ENCODE results near the gene MYCL.

Gene MYCL

DNA sequence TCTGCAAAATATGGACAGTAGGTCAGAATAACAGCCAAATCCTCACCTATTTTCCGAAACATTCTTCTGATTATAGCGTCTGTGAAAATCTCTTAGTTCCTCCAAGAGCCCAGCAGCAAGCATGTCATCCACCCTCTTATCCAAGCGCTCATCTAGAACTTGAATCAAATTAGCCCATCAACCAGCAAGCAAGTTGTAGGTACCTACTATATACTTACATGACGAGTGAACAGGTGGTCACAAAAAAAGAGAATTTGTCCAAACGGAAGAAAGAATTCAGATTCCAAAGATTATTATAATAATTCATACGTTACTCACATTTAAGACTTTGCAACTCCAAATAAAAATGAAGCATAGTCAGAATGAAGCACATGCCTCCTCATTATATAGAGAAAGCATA is 53.8 kb downstream of the MYCL start:
- Histone ChIP-seq H3K36me3 (replicated peaks) (peaks cover 12% of the 10 kb centered on the region), H3K4me3 (ENCODE audit: low read depth, low read length) (no peak overlapping the region), H3K27me3 (replicated peaks) (no peaks in the 10 kb centered on the region), H3K27ac (no peak overlapping the region)
- no peak for DNase-seq
- in situ Hi-C loops (cut with HindIII; ENCODE audit: low pct_ligation_motif_present, low sequenced_read_pairs): no loop called here
- TF ChIP-seq, protein P1, sequence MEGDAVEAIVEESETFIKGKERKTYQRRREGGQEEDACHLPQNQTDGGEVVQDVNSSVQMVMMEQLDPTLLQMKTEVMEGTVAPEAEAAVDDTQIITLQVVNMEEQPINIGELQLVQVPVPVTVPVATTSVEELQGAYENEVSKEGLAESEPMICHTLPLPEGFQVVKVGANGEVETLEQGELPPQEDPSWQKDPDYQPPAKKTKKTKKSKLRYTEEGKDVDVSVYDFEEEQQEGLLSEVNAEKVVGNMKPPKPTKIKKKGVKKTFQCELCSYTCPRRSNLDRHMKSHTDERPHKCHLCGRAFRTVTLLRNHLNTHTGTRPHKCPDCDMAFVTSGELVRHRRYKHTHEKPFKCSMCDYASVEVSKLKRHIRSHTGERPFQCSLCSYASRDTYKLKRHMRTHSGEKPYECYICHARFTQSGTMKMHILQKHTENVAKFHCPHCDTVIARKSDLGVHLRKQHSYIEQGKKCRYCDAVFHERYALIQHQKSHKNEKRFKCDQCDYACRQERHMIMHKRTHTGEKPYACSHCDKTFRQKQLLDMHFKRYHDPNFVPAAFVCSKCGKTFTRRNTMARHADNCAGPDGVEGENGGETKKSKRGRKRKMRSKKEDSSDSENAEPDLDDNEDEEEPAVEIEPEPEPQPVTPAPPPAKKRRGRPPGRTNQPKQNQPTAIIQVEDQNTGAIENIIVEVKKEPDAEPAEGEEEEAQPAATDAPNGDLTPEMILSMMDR (IDR thresholded peaks at IDR 0.05; ENCODE audit: low read depth, low read length, missing control alignments): no peak

DNA sequence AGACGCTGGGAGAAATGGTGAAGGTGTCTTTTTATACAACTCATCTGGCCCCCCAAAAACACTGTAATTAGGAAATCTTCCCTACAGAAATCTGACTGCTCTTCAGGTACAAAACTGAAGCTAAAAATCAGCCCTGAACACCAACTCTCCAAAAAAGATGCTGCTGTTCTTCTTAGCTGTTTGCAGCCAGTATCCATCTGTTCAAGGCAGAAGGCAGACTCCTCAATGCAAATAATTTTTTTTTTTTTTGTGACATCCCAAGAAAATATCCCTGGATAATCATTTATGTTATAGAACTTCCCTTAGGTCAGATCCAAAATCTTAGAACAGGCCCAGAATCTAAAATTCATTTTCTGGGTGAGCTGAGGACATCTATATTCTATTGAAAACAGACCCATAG is 54.9 kb downstream of the MYCL start:
- in situ Hi-C loops (cut with HindIII; ENCODE audit: low pct_ligation_motif_present, low sequenced_read_pairs): no loop called here
- no peak overlapping the region for H3K4me3 ChIP-seq (ENCODE audit: low read depth, low read length)
- peaks cover 20% of the 10 kb centered on the region for H3K36me3 ChIP-seq (replicated peaks)
- no peak overlapping the region for H3K27ac ChIP-seq
- DNase-seq: no peak
- TF ChIP-seq, protein P1 (IDR thresholded peaks at IDR 0.05; ENCODE audit: low read depth, low read length, missing control alignments): no peak
- no peaks in the 10 kb centered on the region for H3K27me3 ChIP-seq (replicated peaks)

DNA sequence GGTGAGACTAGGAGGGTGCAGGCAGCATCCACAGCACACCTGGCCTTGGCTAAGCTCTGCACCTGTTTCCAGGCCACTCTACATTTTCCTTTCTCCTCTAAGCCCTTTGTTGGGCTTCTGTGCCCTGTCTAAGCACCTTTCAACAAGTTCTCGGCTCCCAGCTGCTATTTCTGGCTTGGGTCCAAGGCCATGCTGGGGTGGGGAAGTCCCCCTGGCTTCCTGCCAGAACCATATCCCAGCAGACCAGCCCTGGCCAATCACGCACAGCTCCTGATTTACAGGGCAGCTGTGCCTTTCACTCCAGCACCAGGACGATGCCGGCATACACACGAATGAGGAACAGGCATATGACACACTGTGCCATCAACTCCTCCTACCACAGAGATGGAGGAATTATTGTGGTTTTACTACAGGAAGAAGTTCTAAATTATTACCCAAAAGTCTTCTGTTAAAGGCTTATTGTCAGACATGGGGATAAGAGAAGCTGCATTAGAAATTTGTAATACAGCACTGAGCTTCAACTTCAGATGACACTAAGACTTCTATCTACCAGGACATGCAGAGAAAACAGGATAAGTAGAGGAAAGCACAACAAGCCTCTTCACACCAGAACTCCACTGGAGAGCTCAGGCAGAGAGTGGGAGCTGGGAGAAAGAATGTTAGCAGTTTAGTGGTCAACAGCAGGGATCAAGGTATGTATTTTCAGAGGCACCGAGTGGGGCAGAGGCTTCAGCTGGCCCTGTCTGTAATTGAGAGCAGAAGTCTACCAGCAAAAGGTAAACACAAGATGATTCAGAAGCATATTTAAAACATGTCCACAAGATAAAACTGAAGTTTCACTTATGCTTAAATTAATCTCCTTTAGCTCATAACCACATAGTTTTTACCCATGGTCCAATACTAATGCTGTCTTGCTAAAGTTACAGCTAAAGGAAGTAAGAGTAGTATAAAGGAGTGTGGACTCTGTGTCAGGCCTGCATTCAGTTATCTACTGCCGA is 55.8 kb downstream of the MYCL start:
- Histone ChIP-seq H3K36me3 (replicated peaks) (peaks cover 28% of the 10 kb centered on the region), H3K4me3 (ENCODE audit: low read depth, low read length) (no peak overlapping the region), H3K27ac (peak overlapping the region; percentile 68), H3K27me3 (replicated peaks) (no peaks in the 10 kb centered on the region)
- DNase-seq: peak; percentile 87
- in situ Hi-C loops (cut with HindIII; ENCODE audit: low pct_ligation_motif_present, low sequenced_read_pairs): no loop called here
- TF ChIP-seq, protein P1 (IDR thresholded peaks at IDR 0.05; ENCODE audit: low read depth, low read length, missing control alignments): no peak
